MCF 10A (cell line): ENCODE results near the gene RBFOX1. TPM values are rescaled to one million over a fixed set of nuclear protein-coding genes. Genes with fewer than 3 reads are reported as not detected.

Experiments used
- Bru-seq: library from RNA; stranded (reverse); fragments of 400-500 nt; gene quantifications from one replicate; lab custom pipeline; 2021; lab: Mats Ljungman, UMichigan
- BruChase-seq, 2 experiments: library from RNA; stranded (reverse); fragments of 400-500 nt; gene quantifications; one replicate each; lab custom pipeline; 2021; lab: Mats Ljungman, UMichigan
- BruUV-seq: library from RNA; stranded (reverse); fragments of 400-500 nt; replicated peaks from 2 replicates; lab custom pipeline; 2021; lab: Mats Ljungman, UMichigan
- CTCF ChIA-PET: fragments of 300-600 bp; sonication (Branson Sonifier 250); formaldehyde crosslinking; extraction: SDS; loops from one replicate; lab custom pipeline; 2021; ENCODE audit warnings: antibody characterized with exemption, inconsistent platforms; lab: Yijun Ruan, JAX
- POLR2A ChIA-PET: fragments of 300-600, 350-650 bp; sonication (Branson Sonifier 250); formaldehyde crosslinking; extraction: SDS; loops from one replicate; lab custom pipeline; 2020; ENCODE audit warnings: antibody characterized with exemption, inconsistent platforms; lab: Yijun Ruan, JAX
- DNase-seq: peaks from one replicate; pipeline ENCODE4 v3.0.0-alpha.2; 2018; ENCODE audit not compliant: unreplicated experiment
- H3K27ac Mint-ChIP-seq: one replicate; pipeline ENCODE4 v1.8.0; 2022; ENCODE audit warnings: mild to moderate bottlenecking, low read depth, mixed read lengths; ENCODE audit not compliant: unreplicated experiment
- H3K27me3 Mint-ChIP-seq: one replicate; pipeline ENCODE4 v1.8.0; 2022; ENCODE audit warnings: mixed read lengths; ENCODE audit not compliant: insufficient read depth, unreplicated experiment
- H3K36me3 Mint-ChIP-seq: one replicate; pipeline ENCODE4 v1.8.0; 2022; ENCODE audit warnings: mild to moderate bottlenecking, moderate library complexity, mixed read lengths; ENCODE audit not compliant: insufficient read depth, unreplicated experiment
- H3K4me1 Mint-ChIP-seq: one replicate; pipeline ENCODE4 v1.8.0; 2022; ENCODE audit warnings: mixed read lengths; ENCODE audit not compliant: insufficient read depth, unreplicated experiment
- H3K4me3 Mint-ChIP-seq: one replicate; pipeline ENCODE4 v1.8.0; 2022; ENCODE audit warnings: mild to moderate bottlenecking, moderate library complexity, mixed read lengths; ENCODE audit not compliant: unreplicated experiment
- H3K9me3 Mint-ChIP-seq: one replicate; pipeline ENCODE4 v1.8.0; 2022; ENCODE audit warnings: mixed read lengths; ENCODE audit not compliant: unreplicated experiment
- intact Hi-C: fragments of 100-400 bp; cut with micrococcal nuclease; formaldehyde crosslinking; loops from 2 replicates; pipeline ENCODE4 v1.14.1; 2022
- long read RNA-seq: library from polyadenylated mRNA; stranded (forward); transcript quantifications from one replicate; pipeline ENCODE4 v2.0.0, GENCODE V29; 2022
- total RNA-seq: library from RNA; stranded (reverse); gene quantifications from 2 replicates; pipeline ENCODE4 v1.2.3, GENCODE V29; 2022
- TF ChIP-seq, protein P1 (sequence below): fragments of 200-600 bp; IDR thresholded peaks from one replicate; pipeline ENCODE4 v1.8.0; 2022; ENCODE audit warnings: antibody characterized with exemption, mild to moderate bottlenecking; ENCODE audit not compliant: unreplicated experiment

RBFOX1 gene
- total RNA-seq (not detected in 2 replicates), Bru-seq, nascent RNA (percentile 0 among the genes with signal in this experiment), BruChase-seq, experiment 1, labeled RNA remaining after a 6-hour chase (percentile 0 among the genes with signal in this experiment), BruChase-seq, experiment 2, labeled RNA remaining after a 2-hour chase (percentile 1 among the genes with signal in this experiment)
- long read RNA-seq = 0 reads

GRCh38 chr16:7332611-7333010 is at the start of gene RBFOX1:
Gene RBFOX1 (plus strand): TSS chr16:7332845.
- H3K9me3 Mint-ChIP-seq = peaks cover 38% of the 10 kb centered on the region
- ChIA-PET POLR2A (interaction anchor here (0.7 kb wide), 1 partner anchor 37 kb away, joined by 4 read pairs; no protein-coding TSS in a partner anchor), CTCF (interaction anchor here (0.7 kb wide), 1 partner anchor 1420 kb away, joined by 3 read pairs; no protein-coding TSS in a partner anchor)
- H3K27me3 Mint-ChIP-seq = no peaks in the 10 kb centered on the region
- no TSS peak for BruUV-seq
- no peak for DNase-seq
- no peaks in the 10 kb centered on the region for H3K4me1 Mint-ChIP-seq
- no peak within 1 kb of the TSS for H3K4me3 Mint-ChIP-seq
- no peak within 1 kb of the TSS for H3K27ac Mint-ChIP-seq
- H3K36me3 Mint-ChIP-seq = no peaks in the 10 kb centered on the region
- TF ChIP-seq, protein P1, sequence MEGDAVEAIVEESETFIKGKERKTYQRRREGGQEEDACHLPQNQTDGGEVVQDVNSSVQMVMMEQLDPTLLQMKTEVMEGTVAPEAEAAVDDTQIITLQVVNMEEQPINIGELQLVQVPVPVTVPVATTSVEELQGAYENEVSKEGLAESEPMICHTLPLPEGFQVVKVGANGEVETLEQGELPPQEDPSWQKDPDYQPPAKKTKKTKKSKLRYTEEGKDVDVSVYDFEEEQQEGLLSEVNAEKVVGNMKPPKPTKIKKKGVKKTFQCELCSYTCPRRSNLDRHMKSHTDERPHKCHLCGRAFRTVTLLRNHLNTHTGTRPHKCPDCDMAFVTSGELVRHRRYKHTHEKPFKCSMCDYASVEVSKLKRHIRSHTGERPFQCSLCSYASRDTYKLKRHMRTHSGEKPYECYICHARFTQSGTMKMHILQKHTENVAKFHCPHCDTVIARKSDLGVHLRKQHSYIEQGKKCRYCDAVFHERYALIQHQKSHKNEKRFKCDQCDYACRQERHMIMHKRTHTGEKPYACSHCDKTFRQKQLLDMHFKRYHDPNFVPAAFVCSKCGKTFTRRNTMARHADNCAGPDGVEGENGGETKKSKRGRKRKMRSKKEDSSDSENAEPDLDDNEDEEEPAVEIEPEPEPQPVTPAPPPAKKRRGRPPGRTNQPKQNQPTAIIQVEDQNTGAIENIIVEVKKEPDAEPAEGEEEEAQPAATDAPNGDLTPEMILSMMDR = no peak
- intact Hi-C loops = no loop called here

DNA sequence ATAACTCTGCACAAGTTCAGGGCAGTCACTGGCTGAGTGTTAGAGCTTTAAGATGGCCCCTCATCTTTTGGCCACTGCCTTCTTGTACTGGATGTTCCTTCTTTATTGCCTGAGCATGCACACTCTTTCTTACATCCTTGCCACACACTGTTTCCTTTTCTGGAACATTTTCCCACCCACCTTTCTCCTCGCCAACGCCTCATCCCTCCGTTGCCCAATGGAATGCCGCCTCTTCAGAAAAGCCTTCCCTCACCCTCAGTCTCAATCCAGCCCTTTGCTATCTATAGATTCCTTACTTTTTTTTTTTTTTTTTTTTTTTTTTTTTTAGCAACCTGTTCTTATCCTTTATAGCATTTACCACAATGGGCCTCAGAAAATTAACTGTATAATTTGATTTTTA is 47.9 kb upstream of the RBFOX1 start:
- Mint-ChIP-seq H3K4me3 (no peak overlapping the region), H3K4me1 (no peaks in the 10 kb centered on the region), H3K27ac (no peak overlapping the region), H3K27me3 (no peaks in the 10 kb centered on the region), H3K9me3 (peaks cover 43% of the 10 kb centered on the region), H3K36me3 (no peaks in the 10 kb centered on the region)
- intact Hi-C loops = no loop called here
- CTCF ChIA-PET = no interaction called here
- BruUV-seq = no TSS peak
- TF ChIP-seq, protein P1 = no peak
- no peak for DNase-seq
- POLR2A ChIA-PET = no interaction called here

- ChIA-PET CTCF (interaction anchor here (0.6 kb wide), 1 partner anchor 386 kb away, joined by 3 read pairs; no protein-coding TSS in a partner anchor), POLR2A (no interaction called here)
- no TSS peak for BruUV-seq
- intact Hi-C loops = no loop called here
- Mint-ChIP-seq H3K27ac (no peak overlapping the region), H3K36me3 (no peaks in the 10 kb centered on the region), H3K4me1 (no peaks in the 10 kb centered on the region), H3K27me3 (no peaks in the 10 kb centered on the region), H3K9me3 (peaks cover 43% of the 10 kb centered on the region), H3K4me3 (no peak overlapping the region)
- TF ChIP-seq, protein P1 = no peak
- no peak for DNase-seq
These were observed 47.1 kb upstream of the RBFOX1 start for GRCh38 chr16:7285520-7285919.

DNA sequence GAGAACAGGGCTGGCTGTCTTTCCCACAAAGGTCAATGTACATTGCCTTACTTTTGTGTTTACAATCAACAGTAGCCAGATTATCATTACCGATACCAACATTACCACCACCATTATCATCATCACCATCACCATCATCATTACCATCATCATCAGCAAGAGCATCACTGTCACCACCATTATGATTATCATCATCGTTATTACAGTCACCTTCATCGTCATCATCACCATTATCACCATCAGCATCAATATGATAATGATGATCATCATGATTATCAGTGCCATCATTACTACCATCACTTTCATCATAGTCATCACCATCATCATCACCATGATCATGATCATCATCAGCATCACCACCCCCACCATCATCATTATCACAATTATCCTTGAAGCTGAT is 43.3 kb upstream of the RBFOX1 start:
- H3K27me3 Mint-ChIP-seq = no peaks in the 10 kb centered on the region
- no peak overlapping the region for H3K4me3 Mint-ChIP-seq
- no peak overlapping the region for H3K27ac Mint-ChIP-seq
- DNase-seq = no peak
- ChIA-PET POLR2A (no interaction called here), CTCF (no interaction called here)
- H3K36me3 Mint-ChIP-seq = no peaks in the 10 kb centered on the region
- TF ChIP-seq, protein P1 = no peak
- H3K9me3 Mint-ChIP-seq = peaks cover 38% of the 10 kb centered on the region
- intact Hi-C loops = no loop called here
- no peaks in the 10 kb centered on the region for H3K4me1 Mint-ChIP-seq
- BruUV-seq = no TSS peak
